Peyer's patch (tissue), 4 donors: ENCODE results near the gene RADIL.

Experiments used
- CTCF ChIP-seq, 6 experiments: fragments of 450-650 bp in 4 of 6; fragments of 200-600 bp in 2 of 6; sonication (generic) in 1 of 6; IDR thresholded peaks; one replicate each; pipeline ENCODE4 v1.5.1; 2017 to 2019; ENCODE audit warnings: antibody characterized with exemption in 6 of 6, mild to moderate bottlenecking in 3 of 6, moderate library complexity in 1 of 6
- POLR2A ChIP-seq, 2 donors: fragments of 450-650 bp; IDR thresholded peaks; one replicate each; pipeline ENCODE4 v1.5.1; 2017; ENCODE audit warnings: antibody characterized with exemption in 2 of 2, mild to moderate bottlenecking in 2 of 2, moderate library complexity in 2 of 2

DNA sequence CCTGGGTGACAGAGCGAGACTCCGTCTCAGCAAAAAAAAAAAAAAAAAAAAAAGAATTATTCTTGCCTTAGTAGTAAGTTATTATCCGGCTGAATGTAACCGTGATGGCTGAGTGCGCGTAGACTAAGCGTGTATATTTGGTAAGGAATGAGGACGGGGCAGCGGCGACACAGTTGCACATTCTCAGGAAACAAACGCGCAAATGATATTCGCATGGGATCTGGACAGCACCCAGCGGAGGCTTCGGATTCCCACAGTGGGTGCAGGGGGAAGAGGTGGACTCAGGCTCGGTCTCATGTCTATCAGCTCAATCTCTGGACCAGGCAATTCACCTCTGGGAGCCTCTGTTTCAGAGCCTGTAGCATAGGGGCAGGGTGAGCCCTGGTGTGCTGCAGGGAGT lies 50.8 kb downstream of the RADIL start:
- TF ChIP-seq CTCF (IDR thresholded peaks at IDR 0.05) = no peak
- TF ChIP-seq POLR2A (IDR thresholded peaks at IDR 0.05) = no peak
